HG03354 (cell line): ENCODE data around the gene GPR137.
"Not testable (repeated sequence)": the region's sequence is repeated elsewhere in the genome, so short reads cannot be mapped to it uniquely, and the experiment has no call there.

Experiments
- ATAC-seq: cut with Tn5 transposase; IDR thresholded peaks from one replicate; pipeline ENCODE4 v1.9.1; 2021; ENCODE audit warnings: mild to moderate bottlenecking; ENCODE audit not compliant: unreplicated experiment, poor library complexity, severe bottlenecking

The GPR137 gene

GRCh38 chr11:64298966-64299846 is 13.6 kb downstream of the GPR137 start:
- ATAC-seq = no peak

GRCh38 chr11:64299847-64300648 is 14.4 kb downstream of the GPR137 start, which contains the start of gene CATSPERZ:
TSS of gene CATSPERZ (plus strand) at chr11:64300358. CDS start at chr11:64300411, 53 bp downstream.
- no peak for ATAC-seq

DNA sequence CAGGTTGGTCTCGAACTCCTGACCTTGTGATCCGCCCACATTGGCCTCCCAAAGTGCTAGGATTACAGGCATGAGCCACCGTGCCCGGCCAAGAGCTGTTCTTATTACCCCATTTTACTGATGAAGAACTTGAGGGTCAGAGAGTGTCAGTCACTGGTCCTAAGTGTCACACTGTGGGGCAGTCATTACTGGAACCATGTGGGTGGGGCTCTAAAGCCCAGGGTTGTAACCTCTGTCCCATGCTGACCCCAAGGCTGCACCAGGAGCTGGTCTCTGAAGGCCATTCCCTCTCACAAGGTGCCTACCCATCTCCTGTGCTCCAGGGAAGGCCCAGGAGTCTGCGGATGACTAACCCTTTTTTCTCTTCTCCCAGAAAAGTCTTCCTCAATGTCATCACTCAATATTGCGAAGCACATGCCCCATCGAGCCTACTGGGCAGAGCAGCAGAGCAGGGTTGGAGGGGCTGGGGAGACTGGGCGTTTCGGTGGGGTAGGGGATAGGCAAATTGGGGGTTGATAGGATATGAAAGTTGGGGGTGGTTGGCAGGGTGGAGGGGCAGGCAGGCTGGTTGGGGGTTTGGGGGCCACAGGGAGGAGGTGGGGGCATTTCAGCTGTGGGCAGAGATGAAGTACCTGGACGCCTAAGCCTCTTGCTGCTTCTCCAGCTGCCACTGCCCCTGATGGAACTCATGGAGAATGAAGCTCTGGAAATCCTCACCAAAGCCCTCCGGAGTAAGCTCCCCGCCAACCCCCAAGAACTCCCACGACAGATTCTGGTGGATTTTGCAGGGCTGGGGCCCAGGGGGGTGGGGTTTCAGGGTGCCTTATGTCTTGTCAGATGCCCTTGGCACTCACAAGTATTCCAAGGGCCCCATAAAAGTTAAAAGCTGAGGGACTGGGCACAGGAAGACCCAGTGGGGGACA is 17.7 kb downstream of the GPR137 start:
- ATAC-seq = no peak

- ATAC-seq = no peak
Observed at GRCh38 chr11:64304032-64304315, 18.3 kb downstream of the GPR137 start.

DNA sequence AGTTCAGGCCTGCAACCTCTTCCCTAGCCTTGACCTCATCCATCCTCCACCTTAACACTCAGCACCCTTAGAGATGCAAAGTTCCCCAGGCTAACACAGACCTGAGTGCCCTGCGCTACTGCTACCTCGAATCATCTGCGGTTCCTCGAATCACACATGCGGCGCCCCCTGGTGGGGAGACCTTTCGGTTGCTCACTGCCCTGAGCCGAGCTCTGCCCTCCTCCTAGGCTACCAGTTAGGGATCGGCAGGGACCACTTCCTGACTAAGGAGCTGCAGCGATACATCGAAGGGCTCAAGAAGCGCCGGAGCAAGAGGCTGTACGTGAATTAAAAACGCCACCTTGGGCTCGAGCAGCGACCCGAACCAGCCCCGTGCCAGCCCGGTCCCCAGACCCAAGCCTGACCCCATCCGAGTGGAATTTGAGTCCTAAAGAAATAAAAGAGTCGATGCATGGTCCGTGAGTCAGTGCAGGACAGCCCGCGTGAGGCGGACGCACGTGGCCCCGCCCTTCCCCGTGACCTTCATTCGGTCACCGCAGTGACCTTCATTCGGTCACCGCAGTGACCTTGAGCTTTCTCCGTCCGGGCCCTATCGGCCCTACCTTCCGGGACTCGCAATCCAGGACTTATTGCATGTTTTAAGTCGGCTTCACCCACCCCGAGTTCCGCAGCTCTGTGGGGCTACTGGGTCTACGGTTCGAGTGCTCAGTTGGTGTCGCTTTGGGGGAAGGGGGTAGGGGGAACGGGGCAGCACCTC is 18.8 kb downstream of the GPR137 start:
- peak; percentile 33 for ATAC-seq

GRCh38 chr11:64305075-64305690 is 19.5 kb downstream of the GPR137 start, which contains the start of gene ESRRA:
TSS of gene ESRRA (plus strand) at chr11:64305524. CDS start at chr11:64307180, 1,656 bp downstream.
- peak; percentile 69 for ATAC-seq

GRCh38 chr11:64305691-64306562 is 20.3 kb downstream of the GPR137 start:
- peak; percentile 26 for ATAC-seq

DNA sequence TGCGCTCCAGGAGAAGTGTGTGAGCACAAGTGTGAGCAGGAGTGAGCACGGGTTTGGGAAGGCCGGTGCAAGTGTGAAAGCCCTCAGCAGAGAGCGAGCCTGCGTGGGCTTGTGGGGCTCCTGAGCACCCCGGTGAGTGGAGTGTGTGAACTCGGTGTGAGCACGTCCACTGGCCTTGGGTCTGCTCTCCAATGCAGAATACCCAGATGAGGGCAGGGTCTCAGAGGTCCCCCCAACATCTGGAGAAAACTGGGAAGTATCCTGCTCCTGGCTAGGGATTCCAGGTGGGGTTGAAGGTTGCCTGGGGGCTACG is 20.9 kb downstream of the GPR137 start:
- no peak for ATAC-seq

GRCh38 chr11:64306876-64307622 is 21.4 kb downstream of the GPR137 start:
- no peak for ATAC-seq

DNA sequence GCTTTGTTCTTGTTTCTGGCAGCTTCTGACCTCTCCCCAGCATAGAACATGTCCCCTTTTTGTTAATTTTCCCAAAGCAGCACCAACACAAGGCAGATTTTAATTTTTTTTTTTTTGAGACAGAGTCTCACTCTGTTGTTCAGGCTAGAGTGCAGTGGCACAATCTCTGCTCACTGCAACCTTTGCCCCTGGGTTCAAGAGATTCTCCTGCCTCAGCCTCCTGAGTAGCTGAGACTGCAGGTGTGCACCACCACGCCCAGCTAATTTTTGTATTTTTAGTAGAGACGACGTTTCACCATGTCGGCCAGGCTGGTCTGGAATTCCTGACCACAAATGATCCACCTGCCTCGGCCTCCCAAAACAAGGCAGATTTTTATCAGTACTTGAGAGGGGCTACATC is 22.1 kb downstream of the GPR137 start:
- not testable (repeated sequence) for ATAC-seq

GRCh38 chr11:64312947-64313346 is 27.3 kb downstream of the GPR137 start:
- no peak for ATAC-seq

- ATAC-seq = no peak
Observed at GRCh38 chr11:64313491-64314145, 28.0 kb downstream of the GPR137 start.

DNA sequence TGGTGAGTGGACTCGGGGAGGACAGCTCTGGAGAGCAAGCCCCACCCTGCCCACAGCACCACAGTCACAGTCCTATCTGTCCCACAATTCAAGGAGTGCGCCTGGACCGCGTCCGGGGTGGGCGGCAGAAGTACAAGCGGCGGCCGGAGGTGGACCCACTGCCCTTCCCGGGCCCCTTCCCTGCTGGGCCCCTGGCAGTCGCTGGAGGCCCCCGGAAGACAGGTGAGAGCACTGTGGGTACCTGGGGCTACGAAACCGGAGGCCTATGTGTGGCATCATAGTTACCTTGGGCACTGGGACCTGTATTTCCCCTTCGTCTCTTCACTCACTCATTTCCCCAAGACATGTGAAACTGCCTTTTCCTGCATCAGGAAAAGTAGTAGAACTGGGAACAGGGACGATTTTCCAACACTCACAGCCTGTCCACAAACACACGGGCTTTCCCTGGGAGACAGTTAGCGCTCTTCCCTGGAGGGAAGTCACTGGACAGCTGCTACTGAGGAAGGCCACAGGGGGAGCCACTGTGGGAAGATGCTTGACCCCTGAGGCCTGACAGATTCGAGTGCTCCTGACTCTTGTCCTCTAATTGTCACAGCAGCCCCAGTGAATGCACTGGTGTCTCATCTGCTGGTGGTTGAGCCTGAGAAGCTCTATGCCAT is 28.6 kb downstream of the GPR137 start:
- no peak for ATAC-seq

DNA sequence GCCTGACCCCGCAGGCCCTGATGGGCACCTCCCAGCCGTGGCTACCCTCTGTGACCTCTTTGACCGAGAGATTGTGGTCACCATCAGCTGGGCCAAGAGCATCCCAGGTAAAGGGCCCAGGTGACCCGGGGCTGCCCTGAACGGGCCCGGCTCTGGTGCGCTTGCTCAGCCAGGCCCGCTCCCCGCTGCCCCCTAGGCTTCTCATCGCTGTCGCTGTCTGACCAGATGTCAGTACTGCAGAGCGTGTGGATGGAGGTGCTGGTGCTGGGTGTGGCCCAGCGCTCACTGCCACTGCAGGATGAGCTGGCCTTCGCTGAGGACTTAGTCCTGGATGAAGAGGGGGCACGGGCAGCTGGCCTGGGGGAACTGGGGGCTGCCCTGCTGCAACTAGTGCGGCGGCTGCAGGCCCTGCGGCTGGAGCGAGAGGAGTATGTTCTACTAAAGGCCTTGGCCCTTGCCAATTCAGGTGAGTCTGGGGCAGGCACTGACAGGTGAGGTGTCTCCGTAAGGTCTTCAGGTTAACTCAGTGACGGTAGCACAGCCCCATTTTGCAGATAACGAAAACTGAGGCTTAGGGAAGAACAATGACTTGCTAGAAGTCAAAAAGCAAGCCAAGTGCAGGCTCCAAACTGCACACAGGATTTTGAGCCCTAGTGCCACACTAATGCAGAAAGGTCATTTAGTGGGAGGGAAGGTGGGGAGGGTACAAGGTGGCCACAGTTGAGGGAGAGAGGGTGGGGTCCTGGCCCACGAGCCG is 29.3 kb downstream of the GPR137 start:
- ATAC-seq = no peak

GRCh38 chr11:64315667-64316526 is 30.2 kb downstream of the GPR137 start:
- ATAC-seq = not testable (repeated sequence)
